Measurements from ENCODE around the gene MT1B. TPM values are rescaled to one million over a fixed set of nuclear protein-coding genes. Genes with fewer than 3 reads are reported as not detected.
"Not testable (repeated sequence)": the region's sequence is repeated elsewhere in the genome, so short reads cannot be mapped to it uniquely, and the experiment has no call there.

MT1B gene
- total RNA-seq, 1 donor from 2014 or later: not detected

DNA sequence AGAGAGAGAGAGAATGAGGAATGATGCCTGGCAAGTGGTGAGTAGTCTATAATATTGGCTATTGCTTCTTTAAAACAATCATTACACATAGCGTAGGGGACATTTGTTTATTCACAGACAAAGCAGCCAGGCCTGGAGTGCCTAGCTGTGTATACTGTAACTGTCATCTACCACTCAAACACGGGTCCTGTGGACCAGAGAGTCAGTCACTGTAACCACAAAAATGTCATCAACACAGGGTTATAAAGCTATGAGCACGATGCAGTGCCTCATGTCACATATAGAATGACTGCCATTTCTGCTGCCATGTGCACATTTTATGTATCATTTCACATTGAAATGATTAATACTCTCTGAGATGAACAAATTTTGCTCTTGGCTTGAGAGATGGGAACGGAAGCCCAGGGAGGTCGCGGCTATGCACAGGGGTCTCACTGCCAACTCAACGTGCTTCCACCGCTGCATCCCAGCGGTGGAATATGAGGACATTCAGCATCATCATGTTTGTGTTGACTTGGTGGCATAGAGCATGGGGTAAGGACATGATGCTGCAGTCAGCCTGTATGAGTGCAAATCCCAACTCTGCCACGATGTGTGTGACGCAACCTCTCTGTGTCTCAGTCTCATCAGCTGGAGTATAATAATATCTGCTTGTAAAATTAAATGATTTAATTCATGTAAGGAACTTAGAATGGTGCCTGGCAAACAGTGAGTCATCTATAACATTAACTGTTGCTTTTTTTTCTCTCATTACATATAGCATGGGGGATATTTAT is 21.3 kb downstream of the MT1B start:
- H3K9me3 ChIP-seq (ENCODE audit: control insufficient read depth in 3 of 3, low read length in 3 of 3): no peaks in the 10 kb centered on the region
- peaks cover 0 to 11% (median 9%) of the 10 kb centered on the region in 3 donors for H3K4me1 ChIP-seq (ENCODE audit: control insufficient read depth in 3 of 3, insufficient read depth in 3 of 3, low read length in 3 of 3)
- no peak overlapping the region for H3K9ac ChIP-seq (ENCODE audit: low read depth in 1 of 3, low read length in 3 of 3)
- no peaks in the 10 kb centered on the region for H3K36me3 ChIP-seq (ENCODE audit: control insufficient read depth in 3 of 3, insufficient read depth in 3 of 3, low read length in 3 of 3)
- peaks cover 24 to 35% (median 35%) of the 10 kb centered on the region in 3 donors for H3K27me3 ChIP-seq (ENCODE audit: control insufficient read depth in 3 of 3, insufficient read depth in 3 of 3, low read length in 3 of 3)
- H3K4me3 ChIP-seq (ENCODE audit: low read length in 3 of 3): no peak overlapping the region
- no peak overlapping the region for H3K27ac ChIP-seq (ENCODE audit: low read depth, low read length)

DNA sequence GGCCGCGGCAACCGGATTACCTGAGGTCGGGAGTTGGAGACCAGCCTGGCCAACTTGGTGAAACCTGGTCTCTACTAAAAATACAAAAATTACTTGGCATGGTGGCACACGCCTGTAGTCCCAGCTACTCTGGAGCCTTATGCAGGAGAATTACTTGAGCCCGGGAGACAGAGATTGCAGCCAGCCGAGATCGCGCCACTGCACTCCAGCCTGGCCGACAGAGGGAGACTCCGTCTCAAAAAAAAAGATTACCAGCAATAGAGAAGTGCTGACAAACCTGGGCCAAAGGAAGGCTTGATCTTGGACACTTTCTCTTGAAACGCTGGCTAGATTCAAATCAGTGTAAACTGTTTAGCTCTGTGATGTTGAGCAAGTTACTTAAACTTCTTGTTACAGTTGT is 22.2 kb downstream of the MT1B start:
- Histone ChIP-seq H3K4me3 (ENCODE audit: low read length in 3 of 3) (no peak overlapping the region), H3K27me3 (ENCODE audit: control insufficient read depth in 3 of 3, insufficient read depth in 3 of 3, low read length in 3 of 3) (peaks cover 21 to 27% (median 25%) of the 10 kb centered on the region in 3 donors), H3K9ac (ENCODE audit: low read depth in 1 of 3, low read length in 3 of 3) (peak overlapping the region in 1 of 3 donors; percentile 6), H3K4me1 (ENCODE audit: control insufficient read depth in 3 of 3, insufficient read depth in 3 of 3, low read length in 3 of 3) (peaks cover 0 to 10% (median 7%) of the 10 kb centered on the region in 3 donors), H3K27ac (ENCODE audit: low read depth, low read length) (no peak overlapping the region), H3K9me3 (ENCODE audit: control insufficient read depth in 3 of 3, low read length in 3 of 3) (no peaks in the 10 kb centered on the region), H3K36me3 (ENCODE audit: control insufficient read depth in 3 of 3, insufficient read depth in 3 of 3, low read length in 3 of 3) (no peaks in the 10 kb centered on the region)

DNA sequence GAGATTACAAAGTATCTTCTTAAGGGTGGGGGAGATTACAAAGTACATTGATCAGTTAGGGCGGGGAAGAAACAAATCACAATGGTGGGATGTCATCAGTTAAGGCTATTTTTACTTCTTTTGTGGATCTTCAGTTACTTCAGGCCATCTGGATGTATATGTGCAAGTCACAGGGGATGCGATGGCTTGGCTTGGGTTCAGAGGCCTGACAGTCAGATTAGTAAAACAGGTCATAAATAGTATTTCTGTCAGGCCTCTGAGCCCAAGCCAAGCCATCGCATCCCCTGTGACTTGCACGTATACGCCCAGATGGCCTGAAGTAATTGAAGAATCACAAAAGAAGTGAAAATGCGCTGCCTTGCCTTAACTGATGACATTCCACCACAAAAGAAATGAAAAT is 22.9 kb downstream of the MT1B start:
- peaks cover 14 to 21% (median 19%) of the 10 kb centered on the region in 3 donors for H3K27me3 ChIP-seq (ENCODE audit: control insufficient read depth in 3 of 3, insufficient read depth in 3 of 3, low read length in 3 of 3)
- not testable (repeated sequence) for H3K9ac ChIP-seq (ENCODE audit: low read depth in 1 of 3, low read length in 3 of 3); H3K4me3 ChIP-seq (ENCODE audit: low read length in 3 of 3); H3K27ac ChIP-seq (ENCODE audit: low read depth, low read length); H3K36me3 ChIP-seq (ENCODE audit: control insufficient read depth in 3 of 3, insufficient read depth in 3 of 3, low read length in 3 of 3); H3K9me3 ChIP-seq (ENCODE audit: control insufficient read depth in 3 of 3, low read length in 3 of 3)
- peaks cover 3 to 16% (median 14%) of the 10 kb centered on the region in 3 donors for H3K4me1 ChIP-seq (ENCODE audit: control insufficient read depth in 3 of 3, insufficient read depth in 3 of 3, low read length in 3 of 3)

DNA sequence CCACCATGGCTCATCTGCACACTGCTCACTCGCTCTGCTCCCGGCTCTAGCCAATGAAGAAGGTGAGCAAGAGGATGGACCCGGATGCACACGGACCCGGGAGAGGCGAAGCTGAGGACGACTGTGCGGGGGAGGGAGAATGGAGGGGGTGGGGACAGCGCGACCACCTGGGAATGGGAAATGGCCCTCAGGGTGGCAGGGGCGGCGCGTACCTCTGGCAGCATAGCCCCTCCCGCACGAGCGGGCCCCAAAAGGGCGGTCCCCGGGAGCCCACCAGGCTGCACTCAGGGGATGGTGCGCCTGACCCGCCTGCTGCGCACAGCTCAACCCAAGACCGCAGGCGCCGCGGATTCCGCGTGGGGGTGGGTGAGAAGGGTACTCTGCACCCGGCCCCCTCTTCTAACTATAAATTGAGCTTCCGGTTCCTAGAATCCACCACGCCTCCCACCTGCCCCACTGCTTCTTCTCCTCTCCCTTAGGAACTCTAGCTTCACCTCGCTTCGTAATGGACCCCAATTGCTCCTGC is 24.1 kb downstream of the MT1B start:
- Histone ChIP-seq H3K4me3 (ENCODE audit: low read length in 3 of 3) (no peak overlapping the region), H3K9me3 (ENCODE audit: control insufficient read depth in 3 of 3, low read length in 3 of 3) (no peaks in the 10 kb centered on the region), H3K36me3 (ENCODE audit: control insufficient read depth in 3 of 3, insufficient read depth in 3 of 3, low read length in 3 of 3) (no peaks in the 10 kb centered on the region), H3K27ac (ENCODE audit: low read depth, low read length) (no peak overlapping the region), H3K27me3 (ENCODE audit: control insufficient read depth in 3 of 3, insufficient read depth in 3 of 3, low read length in 3 of 3) (peaks cover 7 to 9% (median 8%) of the 10 kb centered on the region in 3 donors), H3K9ac (ENCODE audit: low read depth in 1 of 3, low read length in 3 of 3) (no peak overlapping the region), H3K4me1 (ENCODE audit: control insufficient read depth in 3 of 3, insufficient read depth in 3 of 3, low read length in 3 of 3) (peaks cover 11 to 26% (median 25%) of the 10 kb centered on the region in 3 donors)

DNA sequence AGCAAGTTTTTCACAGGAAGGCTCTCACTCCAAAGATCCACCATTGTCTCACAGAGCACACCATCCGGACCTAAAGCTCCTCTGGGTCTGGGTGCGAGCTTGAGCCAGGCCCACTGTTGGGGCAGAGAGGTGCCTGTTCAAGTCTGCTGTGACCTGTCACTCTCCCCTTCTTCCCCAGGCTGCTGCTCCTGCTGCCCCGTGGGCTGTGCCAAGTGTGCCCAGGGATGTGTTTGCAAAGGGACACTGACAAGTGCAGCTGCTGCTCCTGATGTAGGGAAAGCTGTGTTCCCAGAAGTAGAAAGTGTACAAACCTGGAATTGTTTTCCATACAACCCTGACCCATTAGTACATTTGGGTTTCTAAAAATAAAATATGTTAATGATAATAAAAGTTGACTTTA is 25.8 kb downstream of the MT1B start:
- Histone ChIP-seq H3K9ac (ENCODE audit: low read depth in 1 of 3, low read length in 3 of 3) (no peak overlapping the region), H3K27ac (ENCODE audit: low read depth, low read length) (no peak overlapping the region), H3K9me3 (ENCODE audit: control insufficient read depth in 3 of 3, low read length in 3 of 3) (no peaks in the 10 kb centered on the region), H3K36me3 (ENCODE audit: control insufficient read depth in 3 of 3, insufficient read depth in 3 of 3, low read length in 3 of 3) (no peaks in the 10 kb centered on the region), H3K4me1 (ENCODE audit: control insufficient read depth in 3 of 3, insufficient read depth in 3 of 3, low read length in 3 of 3) (peaks cover 18 to 40% (median 39%) of the 10 kb centered on the region in 3 donors), H3K27me3 (ENCODE audit: control insufficient read depth in 3 of 3, insufficient read depth in 3 of 3, low read length in 3 of 3) (peaks cover 7 to 9% (median 8%) of the 10 kb centered on the region in 3 donors), H3K4me3 (ENCODE audit: low read length in 3 of 3) (no peak overlapping the region)

DNA sequence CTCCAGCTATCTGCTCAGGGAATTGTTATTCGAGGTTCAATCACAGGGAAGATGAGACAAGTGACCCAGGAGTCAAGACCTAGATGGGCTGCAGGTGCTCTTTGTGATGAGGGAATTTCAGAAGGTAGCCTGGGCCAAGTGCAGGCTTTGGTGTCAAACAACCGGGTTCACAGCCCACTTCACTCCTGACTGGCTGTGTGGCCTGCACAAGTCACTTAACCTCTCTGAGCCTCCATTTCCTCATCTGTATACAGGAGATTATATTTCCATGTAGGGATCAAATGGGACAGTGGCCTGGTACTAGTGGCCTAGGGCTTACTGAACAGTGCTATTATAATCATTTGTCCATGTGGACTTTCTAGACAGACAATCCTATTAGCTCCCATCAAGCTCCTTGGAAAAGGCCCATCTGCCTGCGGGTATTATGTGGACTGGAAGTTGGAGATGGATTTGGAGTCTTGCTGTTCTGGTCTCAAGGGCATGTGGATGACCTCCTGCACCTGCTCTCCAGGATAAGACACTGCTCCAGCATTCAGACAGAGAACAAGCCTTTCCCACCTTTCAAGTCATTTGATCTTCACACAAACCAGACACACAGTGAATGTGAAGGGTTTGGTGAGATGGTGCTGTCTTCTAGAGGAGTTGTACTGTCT is 27.5 kb downstream of the MT1B start:
- Histone ChIP-seq H3K4me1 (ENCODE audit: control insufficient read depth in 3 of 3, insufficient read depth in 3 of 3, low read length in 3 of 3) (peaks cover 34 to 56% (median 52%) of the 10 kb centered on the region in 3 donors), H3K4me3 (ENCODE audit: low read length in 3 of 3) (no peak overlapping the region), H3K9ac (ENCODE audit: low read depth in 1 of 3, low read length in 3 of 3) (no peak overlapping the region), H3K27me3 (ENCODE audit: control insufficient read depth in 3 of 3, insufficient read depth in 3 of 3, low read length in 3 of 3) (peaks cover 7 to 9% (median 8%) of the 10 kb centered on the region in 3 donors), H3K36me3 (ENCODE audit: control insufficient read depth in 3 of 3, insufficient read depth in 3 of 3, low read length in 3 of 3) (peaks cover 0 to 9% (median 0%) of the 10 kb centered on the region in 3 donors), H3K9me3 (ENCODE audit: control insufficient read depth in 3 of 3, low read length in 3 of 3) (no peaks in the 10 kb centered on the region), H3K27ac (ENCODE audit: low read depth, low read length) (peak overlapping the region; percentile 40)

DNA sequence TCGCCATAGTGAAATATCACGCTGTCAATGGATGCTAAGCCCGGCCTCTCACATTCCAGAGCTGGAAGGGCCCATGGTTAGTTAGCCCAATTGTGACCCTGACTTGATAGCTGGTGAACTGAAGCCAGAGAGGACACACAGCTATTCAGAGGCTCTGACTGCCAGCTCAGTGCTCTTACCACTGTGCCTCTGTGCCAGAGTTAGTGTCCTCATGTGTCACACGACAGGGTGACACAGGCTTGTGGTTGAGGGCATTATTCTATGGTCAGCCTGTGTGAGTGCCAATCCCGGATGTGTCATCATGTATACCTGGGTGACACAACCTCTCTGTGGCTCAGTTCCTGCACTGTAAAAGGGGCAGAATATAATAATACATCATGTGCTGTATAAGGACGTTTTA is 28.1 kb downstream of the MT1B start:
- Histone ChIP-seq H3K4me1 (ENCODE audit: control insufficient read depth in 3 of 3, insufficient read depth in 3 of 3, low read length in 3 of 3) (peaks cover 40 to 61% (median 58%) of the 10 kb centered on the region in 3 donors), H3K36me3 (ENCODE audit: control insufficient read depth in 3 of 3, insufficient read depth in 3 of 3, low read length in 3 of 3) (peaks cover 0 to 9% (median 0%) of the 10 kb centered on the region in 3 donors), H3K4me3 (ENCODE audit: low read length in 3 of 3) (no peak overlapping the region), H3K9ac (ENCODE audit: low read depth in 1 of 3, low read length in 3 of 3) (peak overlapping the region in 1 of 3 donors; percentile 34), H3K9me3 (ENCODE audit: control insufficient read depth in 3 of 3, low read length in 3 of 3) (no peaks in the 10 kb centered on the region), H3K27ac (ENCODE audit: low read depth, low read length) (peak overlapping the region; percentile 40), H3K27me3 (ENCODE audit: control insufficient read depth in 3 of 3, insufficient read depth in 3 of 3, low read length in 3 of 3) (peaks cover 7 to 9% (median 8%) of the 10 kb centered on the region in 3 donors)

DNA sequence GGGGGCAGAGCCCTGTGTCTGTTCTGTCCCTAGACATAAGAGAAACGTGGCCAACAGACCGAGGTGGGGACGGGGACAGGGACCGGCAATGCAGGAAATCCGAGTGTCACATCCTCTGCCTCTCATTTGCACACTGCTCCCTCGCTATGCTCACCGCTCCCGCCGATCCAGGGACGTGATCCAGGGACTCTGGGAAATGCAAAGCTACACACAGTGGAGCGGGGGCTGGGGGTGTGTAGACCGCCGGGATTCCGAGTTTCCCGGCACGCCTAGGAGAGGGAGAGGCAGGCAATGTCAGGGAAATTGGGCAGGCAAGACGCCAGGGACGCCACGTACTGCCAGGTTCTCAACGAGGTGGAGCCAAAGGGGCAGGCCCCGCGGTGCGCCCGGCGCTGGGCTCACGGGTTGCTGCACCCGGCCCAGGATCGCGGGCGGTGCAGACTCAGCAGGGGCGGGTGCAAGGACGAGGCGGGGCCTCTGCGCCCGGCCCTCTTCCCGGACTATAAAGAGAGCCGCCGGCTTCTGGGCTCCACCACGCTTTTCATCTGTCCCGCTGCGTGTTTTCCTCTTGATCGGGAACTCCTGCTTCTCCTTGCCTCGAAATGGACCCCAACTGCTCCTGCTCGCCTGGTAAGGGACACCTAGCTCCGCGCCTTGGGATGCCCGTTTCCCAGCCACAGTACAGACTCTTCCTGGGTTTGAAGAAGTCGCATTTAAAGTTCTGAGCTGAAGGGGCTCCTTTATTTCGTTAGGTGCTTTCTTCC is 30.4 kb downstream of the MT1B start, which contains the start of gene MT1X:
TSS of gene MT1X (plus strand) at position 532 of the 764 bp plus-strand sequence. CDS start at position 603, 71 bp downstream.
- Histone ChIP-seq H3K27ac (ENCODE audit: low read depth, low read length) (peak within 1 kb of the TSS; percentile 87), H3K4me3 (ENCODE audit: low read length in 3 of 3) (peak within 1 kb of the TSS; percentile 90 to 97 (median 95)), H3K4me1 (ENCODE audit: control insufficient read depth in 3 of 3, insufficient read depth in 3 of 3, low read length in 3 of 3) (peaks cover 51 to 77% (median 70%) of the 10 kb centered on the region in 3 donors), H3K27me3 (ENCODE audit: control insufficient read depth in 3 of 3, insufficient read depth in 3 of 3, low read length in 3 of 3) (peaks cover 0 to 3% (median 2%) of the 10 kb centered on the region in 3 donors), H3K9ac (ENCODE audit: low read depth in 1 of 3, low read length in 3 of 3) (peak within 1 kb of the TSS; percentile 95 to 99 (median 95)), H3K36me3 (ENCODE audit: control insufficient read depth in 3 of 3, insufficient read depth in 3 of 3, low read length in 3 of 3) (peaks cover 0 to 9% (median 0%) of the 10 kb centered on the region in 3 donors), H3K9me3 (ENCODE audit: control insufficient read depth in 3 of 3, low read length in 3 of 3) (no peaks in the 10 kb centered on the region)

DNA sequence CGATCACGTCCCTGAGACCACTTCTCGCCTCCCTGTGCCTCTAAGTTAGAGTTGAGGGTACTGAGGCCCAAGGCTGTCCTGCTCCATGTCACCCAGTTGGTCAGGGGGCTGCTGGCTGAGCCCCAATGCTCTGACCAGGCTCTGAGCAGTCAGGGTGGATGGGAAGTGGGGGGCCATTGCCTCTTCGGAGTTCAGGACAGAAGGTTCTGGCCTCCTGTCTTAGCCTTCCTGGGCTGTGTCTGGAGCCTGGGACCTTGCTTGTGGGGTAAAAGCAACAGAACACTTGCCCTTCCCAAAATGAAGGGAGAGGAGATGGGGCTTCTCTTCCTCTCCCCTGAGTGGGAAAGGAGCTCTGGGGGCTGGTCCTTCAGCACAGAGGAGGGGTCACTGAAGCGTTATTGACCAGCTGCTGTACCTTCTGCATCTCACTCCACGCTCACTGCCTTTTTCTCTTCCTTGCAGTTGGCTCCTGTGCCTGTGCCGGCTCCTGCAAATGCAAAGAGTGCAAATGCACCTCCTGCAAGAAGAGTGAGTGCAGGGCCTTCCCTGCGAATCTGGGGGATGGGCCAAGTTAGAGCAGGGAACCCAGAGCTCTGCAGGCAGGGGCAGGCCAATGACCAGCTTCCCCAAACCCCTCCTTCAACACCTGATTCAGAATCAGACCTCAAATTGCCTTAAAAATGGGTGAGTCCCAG is 31.2 kb downstream of the MT1B start:
- peak overlapping the region; percentile 87 for H3K27ac ChIP-seq (ENCODE audit: low read depth, low read length)
- H3K27me3 ChIP-seq (ENCODE audit: control insufficient read depth in 3 of 3, insufficient read depth in 3 of 3, low read length in 3 of 3): no peaks in the 10 kb centered on the region
- peak overlapping the region; percentile 90 to 97 (median 95) for H3K4me3 ChIP-seq (ENCODE audit: low read length in 3 of 3)
- peaks cover 51 to 77% (median 70%) of the 10 kb centered on the region in 3 donors for H3K4me1 ChIP-seq (ENCODE audit: control insufficient read depth in 3 of 3, insufficient read depth in 3 of 3, low read length in 3 of 3)
- no peaks in the 10 kb centered on the region for H3K9me3 ChIP-seq (ENCODE audit: control insufficient read depth in 3 of 3, low read length in 3 of 3)
- H3K36me3 ChIP-seq (ENCODE audit: control insufficient read depth in 3 of 3, insufficient read depth in 3 of 3, low read length in 3 of 3): peaks cover 0 to 9% (median 0%) of the 10 kb centered on the region in 3 donors
- peak overlapping the region; percentile 95 to 99 (median 95) for H3K9ac ChIP-seq (ENCODE audit: low read depth in 1 of 3, low read length in 3 of 3)
